Central memory CD4-positive, alpha-beta T cell (primary cell): Measurements from ENCODE around the gene SQSTM1.

Experiments
- DNase-seq: peaks from one replicate; pipeline ENCODE4 v3.0.0; 2022

SQSTM1 gene

GRCh38 chr5:179795049-179795862, 25.4 kb upstream of the SQSTM1 start:
- no peak for DNase-seq

GRCh38 chr5:179795863-179796833, 24.6 kb upstream of the SQSTM1 start:
- peak; percentile 57 for DNase-seq

- DNase-seq = no peak
These were observed 23.7 kb upstream of the SQSTM1 start for GRCh38 chr5:179796877-179797608.

- no peak for DNase-seq
These were observed 23.0 kb upstream of the SQSTM1 start for GRCh38 chr5:179797741-179798140.

GRCh38 chr5:179798144-179798770, 22.4 kb upstream of the SQSTM1 start:
- DNase-seq = no peak

GRCh38 chr5:179798771-179799643, 21.7 kb upstream of the SQSTM1 start:
- no peak for DNase-seq

GRCh38 chr5:179799644-179799973, 21.1 kb upstream of the SQSTM1 start:
- no peak for DNase-seq

GRCh38 chr5:179800071-179800695, 20.5 kb upstream of the SQSTM1 start:
- DNase-seq = no peak

GRCh38 chr5:179800696-179801201, 20.0 kb upstream of the SQSTM1 start:
- DNase-seq = no peak

GRCh38 chr5:179801304-179802206, 19.1 kb upstream of the SQSTM1 start:
- DNase-seq = peak; percentile 75

GRCh38 chr5:179802207-179802883, 18.4 kb upstream of the SQSTM1 start:
- no peak for DNase-seq

GRCh38 chr5:179802950-179803562, 17.6 kb upstream of the SQSTM1 start:
- DNase-seq = no peak

GRCh38 chr5:179803651-179804554, 16.8 kb upstream of the SQSTM1 start:
- DNase-seq = no peak

- DNase-seq = no peak
These were observed 16.2 kb upstream of the SQSTM1 start for GRCh38 chr5:179804555-179804947.

- DNase-seq = no peak
These were observed 15.6 kb upstream of the SQSTM1 start for GRCh38 chr5:179805070-179805528.

GRCh38 chr5:179805529-179806249, 15.0 kb upstream of the SQSTM1 start:
- DNase-seq = no peak
